Lower leg skin (tissue), 4 donors: ENCODE results near the gene EYA2. TPM values are rescaled to one million over a fixed set of nuclear protein-coding genes. Genes with fewer than 3 reads are reported as not detected.

Experiments used
- DNase-seq, 2 donors: peaks; one replicate each; pipeline ENCODE4 v3.0.0-alpha.2; 2019; ENCODE audit warnings: low spot score in 2 of 2
- H3K4me3 ChIP-seq: fragments of 200-600 bp; sonication (generic); 2 replicates; pipeline ENCODE4 v1.5.1; 2017; ENCODE audit warnings: mild to moderate bottlenecking, low read depth; ENCODE audit not compliant: poor library complexity, severe bottlenecking
- POLR2A ChIP-seq, 2 donors: fragments of 450-650 bp; IDR thresholded peaks; one replicate each; pipeline ENCODE4 v1.6.1; 2016 to 2017; ENCODE audit warnings: antibody characterized with exemption in 2 of 2, mild to moderate bottlenecking in 1 of 2, moderate library complexity in 1 of 2
- WGBS, 2 donors: methylation state at CpG; one replicate each; pipeline ENCODE4 v1.1.5; 2018; 5-methylcytosine and 5-hydroxymethylcytosine counted together
- intact Hi-C: fragments of 100-400 bp; cut with DNase I; formaldehyde crosslinking; loops from one replicate; pipeline ENCODE4 v1.15.0; 2023; ENCODE audit warnings: low total_unique reads
- total RNA-seq, 4 donors: library from RNA; depleted of rRNA; stranded (reverse); fragments of >200 nt; gene quantifications; one replicate each; pipeline ENCODE4 v1.1.0, GENCODE V29; 2016
- TF ChIP-seq, protein P1 (sequence below), 3 donors: fragments of 450-650 bp; IDR thresholded peaks; one replicate each; pipeline ENCODE4 v1.5.1; 2016; ENCODE audit warnings: antibody characterized with exemption in 3 of 3, mild to moderate bottlenecking in 3 of 3, moderate library complexity in 2 of 3

EYA2 gene
- total RNA-seq, 4 donors from 2014 or later, result 0.63 to 6.1 (median 3.3) TPM

DNA sequence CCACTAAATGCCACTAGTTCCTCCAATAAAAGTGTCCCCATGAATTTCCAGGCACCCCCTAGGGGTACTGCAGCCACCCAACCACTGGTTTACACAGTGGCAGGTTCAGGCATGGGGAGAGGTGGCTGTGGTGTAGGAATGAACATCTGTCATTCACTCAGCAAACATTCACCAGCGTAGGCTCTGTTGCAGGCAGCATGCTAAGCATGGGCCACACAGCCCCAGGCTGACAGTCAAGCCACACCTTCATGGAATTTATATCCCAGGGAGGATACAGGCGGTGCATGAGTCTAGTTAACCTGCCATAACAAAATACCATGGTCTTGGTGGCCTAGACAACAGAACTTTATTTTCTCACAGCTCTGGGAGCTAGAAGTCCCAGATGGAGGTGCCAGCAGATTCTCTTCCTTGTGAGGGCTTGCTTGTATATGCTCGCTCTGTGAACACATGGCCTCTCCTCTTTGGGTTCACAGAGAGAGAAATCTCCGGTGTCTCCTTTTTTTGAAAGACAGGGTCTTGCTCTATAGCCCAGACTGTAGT lies 135.7 kb downstream of the EYA2 start:
- intact Hi-C loops, result no loop called here
- DNase-seq, result no peak
- no peak overlapping the region for H3K4me3 ChIP-seq
- 73 to 83% methylated on average over 4 of the region's 4 CpGs for WGBS, 2 donors
- TF ChIP-seq POLR2A (IDR thresholded peaks at IDR 0.05), result no peak
- TF ChIP-seq, protein P1, sequence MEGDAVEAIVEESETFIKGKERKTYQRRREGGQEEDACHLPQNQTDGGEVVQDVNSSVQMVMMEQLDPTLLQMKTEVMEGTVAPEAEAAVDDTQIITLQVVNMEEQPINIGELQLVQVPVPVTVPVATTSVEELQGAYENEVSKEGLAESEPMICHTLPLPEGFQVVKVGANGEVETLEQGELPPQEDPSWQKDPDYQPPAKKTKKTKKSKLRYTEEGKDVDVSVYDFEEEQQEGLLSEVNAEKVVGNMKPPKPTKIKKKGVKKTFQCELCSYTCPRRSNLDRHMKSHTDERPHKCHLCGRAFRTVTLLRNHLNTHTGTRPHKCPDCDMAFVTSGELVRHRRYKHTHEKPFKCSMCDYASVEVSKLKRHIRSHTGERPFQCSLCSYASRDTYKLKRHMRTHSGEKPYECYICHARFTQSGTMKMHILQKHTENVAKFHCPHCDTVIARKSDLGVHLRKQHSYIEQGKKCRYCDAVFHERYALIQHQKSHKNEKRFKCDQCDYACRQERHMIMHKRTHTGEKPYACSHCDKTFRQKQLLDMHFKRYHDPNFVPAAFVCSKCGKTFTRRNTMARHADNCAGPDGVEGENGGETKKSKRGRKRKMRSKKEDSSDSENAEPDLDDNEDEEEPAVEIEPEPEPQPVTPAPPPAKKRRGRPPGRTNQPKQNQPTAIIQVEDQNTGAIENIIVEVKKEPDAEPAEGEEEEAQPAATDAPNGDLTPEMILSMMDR (IDR thresholded peaks at IDR 0.05), result no peak

DNA sequence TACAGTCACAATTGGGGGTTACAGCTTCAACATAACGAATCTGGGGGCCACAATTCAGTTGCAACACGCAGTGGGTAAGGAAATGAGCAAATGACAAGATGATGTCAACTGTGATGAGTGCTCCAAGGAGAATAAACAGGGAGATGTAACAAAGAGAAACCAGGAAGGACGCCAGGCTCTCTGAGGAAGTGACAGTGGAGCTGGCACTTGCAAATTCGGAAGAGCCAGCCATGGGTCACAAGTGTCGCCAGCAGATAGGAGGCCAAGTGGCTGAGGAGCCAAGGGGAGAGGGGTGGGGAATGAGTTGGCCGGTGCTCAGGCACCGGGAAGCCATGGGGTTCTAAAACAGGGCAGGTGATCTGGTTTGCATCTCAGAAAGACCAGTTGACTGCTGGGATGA lies 136.4 kb downstream of the EYA2 start:
- intact Hi-C loops, result no loop called here
- no peak for TF ChIP-seq POLR2A (IDR thresholded peaks at IDR 0.05)
- TF ChIP-seq, protein P1 (IDR thresholded peaks at IDR 0.05), result no peak
- H3K4me3 ChIP-seq, result no peak overlapping the region
- DNase-seq, result peak in 1 of 2 donors; percentile 19
- WGBS, 2 donors, result 30 to 33% methylated on average over 7 of the region's 7 CpGs

DNA sequence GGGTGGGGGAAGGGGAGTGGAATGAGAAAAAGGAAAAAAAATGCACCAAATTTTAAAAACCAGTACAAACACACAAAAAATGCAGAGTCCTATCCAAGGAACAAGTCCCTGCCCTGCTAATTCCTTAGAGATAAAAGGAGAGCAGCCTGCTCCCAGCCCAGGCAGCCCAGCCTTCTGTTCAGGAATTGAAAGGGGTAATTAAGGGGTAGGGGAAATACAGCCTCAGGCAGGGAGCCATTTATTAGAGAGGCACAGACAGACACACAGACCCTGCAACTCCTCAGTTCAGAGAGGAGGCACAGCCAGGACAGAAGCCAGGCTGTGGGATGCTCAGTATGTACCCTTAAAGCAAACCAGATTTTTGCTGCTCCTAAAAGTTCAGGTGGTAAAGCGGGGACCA lies 137.2 kb downstream of the EYA2 start:
- TF ChIP-seq, protein P1 (IDR thresholded peaks at IDR 0.05), result no peak
- no peak for TF ChIP-seq POLR2A (IDR thresholded peaks at IDR 0.05)
- 82 to 94% methylated on average over 1 of the region's 1 CpG for WGBS, 2 donors
- intact Hi-C loops, result no loop called here
- no peak for DNase-seq
- H3K4me3 ChIP-seq, result no peak overlapping the region

DNA sequence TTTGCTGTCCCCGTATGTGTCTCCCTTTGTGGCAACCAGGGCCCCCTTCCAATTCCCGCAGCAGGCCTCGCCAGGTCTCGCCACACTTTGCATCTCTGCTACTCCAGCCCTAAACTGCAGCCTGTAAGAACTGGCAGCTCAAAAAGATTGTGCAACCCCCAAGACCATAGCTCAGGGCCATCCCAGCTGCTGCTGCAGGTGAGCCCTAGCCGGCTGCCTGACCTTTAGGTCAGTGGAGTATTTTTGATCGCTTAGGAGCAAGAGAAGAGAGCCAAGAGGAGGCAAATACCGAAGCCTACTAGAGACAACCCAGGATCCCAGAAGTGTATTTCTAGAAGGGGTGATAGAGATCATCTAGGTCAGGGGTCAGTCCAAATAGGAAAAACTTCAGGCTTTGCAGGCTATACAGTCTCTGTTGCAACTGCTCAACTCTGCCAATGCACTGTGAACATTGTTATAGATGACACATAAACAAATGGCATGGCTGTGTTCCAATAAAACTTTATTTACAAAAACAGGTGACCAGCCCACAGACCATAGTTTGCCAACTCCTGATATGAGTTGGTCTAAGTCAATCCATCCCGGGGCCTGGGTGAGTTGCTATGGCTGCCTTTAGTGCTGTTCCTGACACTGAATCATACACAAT lies 138.4 kb downstream of the EYA2 start:
- intact Hi-C loops, result no loop called here
- no peak overlapping the region for H3K4me3 ChIP-seq
- TF ChIP-seq POLR2A (IDR thresholded peaks at IDR 0.05), result no peak
- TF ChIP-seq, protein P1 (IDR thresholded peaks at IDR 0.05), result no peak
- no peak for DNase-seq
- 73 to 77% methylated on average over 8 of the region's 8 CpGs for WGBS, 2 donors

DNA sequence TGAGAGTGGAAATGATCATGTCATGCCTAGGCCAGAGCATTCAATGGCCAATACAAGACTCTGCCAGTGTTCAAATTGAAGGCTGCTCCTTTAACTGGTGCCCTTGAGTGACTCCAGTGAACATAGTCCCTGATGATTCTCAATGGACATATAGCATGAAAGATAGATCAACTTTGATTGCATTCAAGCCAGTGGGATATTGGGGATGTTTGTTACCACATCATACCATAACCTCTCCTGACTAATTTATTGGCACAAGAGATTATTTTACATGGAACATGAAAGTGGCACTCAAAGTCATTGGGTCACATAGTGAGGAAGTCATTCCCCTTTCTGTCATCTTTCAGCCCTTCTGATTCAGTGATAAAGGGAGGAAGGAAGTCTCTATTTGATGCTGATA lies 139.0 kb downstream of the EYA2 start:
- TF ChIP-seq, protein P1 (IDR thresholded peaks at IDR 0.05), result no peak
- no peak for TF ChIP-seq POLR2A (IDR thresholded peaks at IDR 0.05)
- no peak overlapping the region for H3K4me3 ChIP-seq
- no peak for DNase-seq
- intact Hi-C loops, result no loop called here
